ENCODE results near the gene PAM16. TPM values are rescaled to one million over a fixed set of nuclear protein-coding genes. Genes with fewer than 3 reads are reported as not detected.

Gene PAM16
- total and polyA plus RNA-seq, 2 of the 8 experiments (the other 6 are each of a cell fraction or from before 2014, with no cell fraction given) = 78.3 to 198 TPM

DNA sequence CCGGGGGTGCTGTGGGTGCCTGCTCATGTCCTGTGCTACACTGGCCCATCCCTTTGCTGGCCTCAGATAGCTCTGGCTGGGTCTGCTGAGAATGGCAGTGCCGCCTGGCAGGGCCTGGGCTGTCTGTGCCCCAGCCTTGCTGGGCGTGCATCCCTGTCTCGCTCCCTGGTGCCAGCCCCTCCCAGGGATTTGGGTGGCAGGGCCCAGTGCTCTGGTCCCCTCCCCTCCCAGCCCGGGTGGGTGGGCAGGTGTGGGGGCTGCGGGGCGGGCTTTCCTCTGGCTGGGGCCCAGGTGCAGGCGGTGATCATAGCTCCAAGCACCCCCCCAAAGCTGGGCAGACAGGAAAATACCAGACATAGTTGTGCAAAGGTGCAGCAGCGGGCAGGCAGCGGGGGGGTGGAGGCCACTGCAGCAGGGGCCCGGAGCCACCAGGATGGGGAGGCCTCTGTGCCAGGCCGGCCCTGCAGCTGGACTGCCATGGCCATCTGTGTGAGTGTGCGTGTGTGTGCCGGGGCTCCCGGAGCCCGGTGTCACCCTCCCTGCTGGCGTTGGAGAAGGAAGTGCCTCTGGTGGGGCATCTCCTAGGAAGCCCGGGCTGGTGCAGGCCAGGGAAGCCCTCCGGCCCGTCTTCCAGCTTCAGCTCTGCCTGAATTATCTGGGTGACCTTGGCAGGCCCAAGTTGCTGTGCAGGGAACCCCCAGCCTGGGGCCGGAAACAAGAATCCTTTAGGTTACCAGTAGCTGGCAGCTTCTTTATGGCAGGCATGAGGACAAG lies 27.9 kb downstream of the PAM16 start (continued):
- TF ChIP-seq RAD21 (IDR thresholded peaks at IDR 0.05 in 1 of 2, conservative IDR thresholded peaks at IDR 0.05 in 1 of 2; ENCODE audit: low read depth in 2 of 2, low read length in 2 of 2) = no peak
- no peak for TF ChIP-seq RNF2 (IDR thresholded peaks at IDR 0.05; ENCODE audit: borderline replicate concordance, low read depth, low read length, missing control alignments, poor library complexity, severe bottlenecking)
- TF ChIP-seq EZH2 (IDR thresholded peaks at IDR 0.05; ENCODE audit: low read depth, low read length, severe bottlenecking) = no peak
- no peak for TF ChIP-seq SAP30 (IDR thresholded peaks at IDR 0.05; ENCODE audit: insufficient read depth, insufficient replicate concordance, low read length)
- no peak for TF ChIP-seq TEAD4 (IDR thresholded peaks at IDR 0.05; ENCODE audit: low read depth, low read length)
- no peak for TF ChIP-seq HDAC2 (IDR thresholded peaks at IDR 0.05; ENCODE audit: borderline replicate concordance in 1 of 2, low read depth in 2 of 2, low read length in 2 of 2)
- no peak for TF ChIP-seq POLR2AphosphoS5 (IDR thresholded peaks at IDR 0.05; ENCODE audit: low read depth, low read length)
- TF ChIP-seq CHD1 (IDR thresholded peaks at IDR 0.05; ENCODE audit: low read depth, low read length) = no peak
